ENCODE results near the gene CHD6.
A peak's percentile ranks its signal among the peaks of the same experiment; 100 is the strongest.

The CHD6 gene

GRCh38 chr20:41617902-41618806, at the start of gene CHD6:
Gene CHD6, minus strand, starts transcription at chr20:41618377. Its CDS starts 67,040 bp downstream, at chr20:41551337.
- DNase-seq (ENCODE audit: low read depth, low spot score): peak; percentile 99

GRCh38 chr20:41664584-41664983, 46.4 kb upstream of the CHD6 start:
- DNase-seq (ENCODE audit: low read depth, low spot score): no peak

GRCh38 chr20:41657655-41658054, 39.5 kb upstream of the CHD6 start:
- no peak for DNase-seq (ENCODE audit: low read depth, low spot score)

GRCh38 chr20:41655962-41656618, 37.9 kb upstream of the CHD6 start:
- no peak for DNase-seq (ENCODE audit: low read depth, low spot score)

GRCh38 chr20:41654884-41655283, 36.7 kb upstream of the CHD6 start:
- no peak for DNase-seq (ENCODE audit: low read depth, low spot score)

- DNase-seq (ENCODE audit: low read depth, low spot score): no peak
Measured at GRCh38 chr20:41654292-41654691, 36.1 kb upstream of the CHD6 start.

GRCh38 chr20:41650231-41650948, 32.2 kb upstream of the CHD6 start:
- DNase-seq (ENCODE audit: low read depth, low spot score): no peak

- no peak for DNase-seq (ENCODE audit: low read depth, low spot score)
Measured at GRCh38 chr20:41649489-41649888, 31.3 kb upstream of the CHD6 start.

- DNase-seq (ENCODE audit: low read depth, low spot score): no peak
Measured at GRCh38 chr20:41645372-41645771, 27.2 kb upstream of the CHD6 start.

- DNase-seq (ENCODE audit: low read depth, low spot score): no peak
Measured at GRCh38 chr20:41643504-41643938, 25.3 kb upstream of the CHD6 start.

GRCh38 chr20:41639630-41640029, 21.5 kb upstream of the CHD6 start:
- no peak for DNase-seq (ENCODE audit: low read depth, low spot score)

- no peak for DNase-seq (ENCODE audit: low read depth, low spot score)
Measured at GRCh38 chr20:41638456-41638855, 20.3 kb upstream of the CHD6 start.

GRCh38 chr20:41635158-41635557, 17.0 kb upstream of the CHD6 start:
- no peak for DNase-seq (ENCODE audit: low read depth, low spot score)

GRCh38 chr20:41632896-41633295, 14.7 kb upstream of the CHD6 start:
- no peak for DNase-seq (ENCODE audit: low read depth, low spot score)

- DNase-seq (ENCODE audit: low read depth, low spot score): no peak
Measured at GRCh38 chr20:41631826-41632225, 13.6 kb upstream of the CHD6 start.

- no peak for DNase-seq (ENCODE audit: low read depth, low spot score)
Measured at GRCh38 chr20:41630846-41631245, 12.7 kb upstream of the CHD6 start.

- no peak for DNase-seq (ENCODE audit: low read depth, low spot score)
Measured at GRCh38 chr20:41627611-41628244, 9.6 kb upstream of the CHD6 start.

- DNase-seq (ENCODE audit: low read depth, low spot score): no peak
Measured at GRCh38 chr20:41627001-41627495, 8.9 kb upstream of the CHD6 start.

- no peak for DNase-seq (ENCODE audit: low read depth, low spot score)
Measured at GRCh38 chr20:41623625-41624375, 5.6 kb upstream of the CHD6 start.

- DNase-seq (ENCODE audit: low read depth, low spot score): no peak
Measured at GRCh38 chr20:41622584-41622983, 4.4 kb upstream of the CHD6 start.

- no peak for DNase-seq (ENCODE audit: low read depth, low spot score)
Measured at GRCh38 chr20:41621971-41622370, 3.8 kb upstream of the CHD6 start.

All from iPS DF 19.7 (cell line).